Measurements from ENCODE around the gene GH2.

DNA sequence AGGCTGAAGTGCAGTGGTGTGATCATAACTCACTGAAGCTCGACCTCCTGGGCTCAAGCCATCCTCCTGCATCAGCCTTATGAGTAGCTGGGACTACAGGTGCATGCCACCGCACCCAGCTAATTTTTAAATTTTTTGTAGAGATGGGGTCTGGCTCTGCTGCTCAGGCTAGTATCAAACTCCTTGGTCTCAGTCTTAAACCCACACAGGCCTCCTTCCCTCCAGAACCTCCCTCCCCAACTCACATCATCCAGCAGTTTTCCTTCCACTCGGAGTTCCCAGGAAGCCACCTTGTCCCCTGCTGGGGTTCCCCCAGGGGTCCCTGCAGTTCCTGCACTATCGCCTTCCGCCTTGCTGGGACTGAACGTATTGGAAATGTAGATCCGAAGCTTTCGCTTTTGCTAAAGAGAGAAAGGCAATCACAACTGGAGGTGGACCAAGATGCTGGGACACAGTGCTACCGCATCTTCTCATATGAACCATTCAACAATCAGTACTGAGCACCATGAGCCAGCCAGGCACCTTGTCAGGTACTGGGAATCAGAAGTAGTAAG, 46.5 kb downstream of the GH2 start:
- TF ChIP-seq, protein P1, sequence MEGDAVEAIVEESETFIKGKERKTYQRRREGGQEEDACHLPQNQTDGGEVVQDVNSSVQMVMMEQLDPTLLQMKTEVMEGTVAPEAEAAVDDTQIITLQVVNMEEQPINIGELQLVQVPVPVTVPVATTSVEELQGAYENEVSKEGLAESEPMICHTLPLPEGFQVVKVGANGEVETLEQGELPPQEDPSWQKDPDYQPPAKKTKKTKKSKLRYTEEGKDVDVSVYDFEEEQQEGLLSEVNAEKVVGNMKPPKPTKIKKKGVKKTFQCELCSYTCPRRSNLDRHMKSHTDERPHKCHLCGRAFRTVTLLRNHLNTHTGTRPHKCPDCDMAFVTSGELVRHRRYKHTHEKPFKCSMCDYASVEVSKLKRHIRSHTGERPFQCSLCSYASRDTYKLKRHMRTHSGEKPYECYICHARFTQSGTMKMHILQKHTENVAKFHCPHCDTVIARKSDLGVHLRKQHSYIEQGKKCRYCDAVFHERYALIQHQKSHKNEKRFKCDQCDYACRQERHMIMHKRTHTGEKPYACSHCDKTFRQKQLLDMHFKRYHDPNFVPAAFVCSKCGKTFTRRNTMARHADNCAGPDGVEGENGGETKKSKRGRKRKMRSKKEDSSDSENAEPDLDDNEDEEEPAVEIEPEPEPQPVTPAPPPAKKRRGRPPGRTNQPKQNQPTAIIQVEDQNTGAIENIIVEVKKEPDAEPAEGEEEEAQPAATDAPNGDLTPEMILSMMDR (IDR thresholded peaks at IDR 0.05; ENCODE audit: poor library complexity, severe bottlenecking), result peak; percentile 2
- TF ChIP-seq EP300 (conservative IDR thresholded peaks at IDR 0.05; ENCODE audit: poor library complexity, severe bottlenecking) (no peak), EZH2 (IDR thresholded peaks at IDR 0.05; ENCODE audit: borderline replicate concordance, insufficient read depth, low read length, poor library complexity, severe bottlenecking) (no peak), RAD21 (conservative IDR thresholded peaks at IDR 0.05) (no peak)
- TF ChIP-seq, protein P2, sequence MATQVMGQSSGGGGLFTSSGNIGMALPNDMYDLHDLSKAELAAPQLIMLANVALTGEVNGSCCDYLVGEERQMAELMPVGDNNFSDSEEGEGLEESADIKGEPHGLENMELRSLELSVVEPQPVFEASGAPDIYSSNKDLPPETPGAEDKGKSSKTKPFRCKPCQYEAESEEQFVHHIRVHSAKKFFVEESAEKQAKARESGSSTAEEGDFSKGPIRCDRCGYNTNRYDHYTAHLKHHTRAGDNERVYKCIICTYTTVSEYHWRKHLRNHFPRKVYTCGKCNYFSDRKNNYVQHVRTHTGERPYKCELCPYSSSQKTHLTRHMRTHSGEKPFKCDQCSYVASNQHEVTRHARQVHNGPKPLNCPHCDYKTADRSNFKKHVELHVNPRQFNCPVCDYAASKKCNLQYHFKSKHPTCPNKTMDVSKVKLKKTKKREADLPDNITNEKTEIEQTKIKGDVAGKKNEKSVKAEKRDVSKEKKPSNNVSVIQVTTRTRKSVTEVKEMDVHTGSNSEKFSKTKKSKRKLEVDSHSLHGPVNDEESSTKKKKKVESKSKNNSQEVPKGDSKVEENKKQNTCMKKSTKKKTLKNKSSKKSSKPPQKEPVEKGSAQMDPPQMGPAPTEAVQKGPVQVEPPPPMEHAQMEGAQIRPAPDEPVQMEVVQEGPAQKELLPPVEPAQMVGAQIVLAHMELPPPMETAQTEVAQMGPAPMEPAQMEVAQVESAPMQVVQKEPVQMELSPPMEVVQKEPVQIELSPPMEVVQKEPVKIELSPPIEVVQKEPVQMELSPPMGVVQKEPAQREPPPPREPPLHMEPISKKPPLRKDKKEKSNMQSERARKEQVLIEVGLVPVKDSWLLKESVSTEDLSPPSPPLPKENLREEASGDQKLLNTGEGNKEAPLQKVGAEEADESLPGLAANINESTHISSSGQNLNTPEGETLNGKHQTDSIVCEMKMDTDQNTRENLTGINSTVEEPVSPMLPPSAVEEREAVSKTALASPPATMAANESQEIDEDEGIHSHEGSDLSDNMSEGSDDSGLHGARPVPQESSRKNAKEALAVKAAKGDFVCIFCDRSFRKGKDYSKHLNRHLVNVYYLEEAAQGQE (IDR thresholded peaks at IDR 0.05; ENCODE audit: borderline replicate concordance), result no peak

Measured in neural cell (in vitro differentiated cells).